HG02642 (cell line): ENCODE data around the gene FSIP1.

Experiments used
- ATAC-seq: cut with Tn5 transposase; IDR thresholded peaks from one replicate; pipeline ENCODE4 v1.9.1; 2021; ENCODE audit warnings: mild to moderate bottlenecking; ENCODE audit not compliant: unreplicated experiment, poor library complexity

Gene FSIP1

DNA sequence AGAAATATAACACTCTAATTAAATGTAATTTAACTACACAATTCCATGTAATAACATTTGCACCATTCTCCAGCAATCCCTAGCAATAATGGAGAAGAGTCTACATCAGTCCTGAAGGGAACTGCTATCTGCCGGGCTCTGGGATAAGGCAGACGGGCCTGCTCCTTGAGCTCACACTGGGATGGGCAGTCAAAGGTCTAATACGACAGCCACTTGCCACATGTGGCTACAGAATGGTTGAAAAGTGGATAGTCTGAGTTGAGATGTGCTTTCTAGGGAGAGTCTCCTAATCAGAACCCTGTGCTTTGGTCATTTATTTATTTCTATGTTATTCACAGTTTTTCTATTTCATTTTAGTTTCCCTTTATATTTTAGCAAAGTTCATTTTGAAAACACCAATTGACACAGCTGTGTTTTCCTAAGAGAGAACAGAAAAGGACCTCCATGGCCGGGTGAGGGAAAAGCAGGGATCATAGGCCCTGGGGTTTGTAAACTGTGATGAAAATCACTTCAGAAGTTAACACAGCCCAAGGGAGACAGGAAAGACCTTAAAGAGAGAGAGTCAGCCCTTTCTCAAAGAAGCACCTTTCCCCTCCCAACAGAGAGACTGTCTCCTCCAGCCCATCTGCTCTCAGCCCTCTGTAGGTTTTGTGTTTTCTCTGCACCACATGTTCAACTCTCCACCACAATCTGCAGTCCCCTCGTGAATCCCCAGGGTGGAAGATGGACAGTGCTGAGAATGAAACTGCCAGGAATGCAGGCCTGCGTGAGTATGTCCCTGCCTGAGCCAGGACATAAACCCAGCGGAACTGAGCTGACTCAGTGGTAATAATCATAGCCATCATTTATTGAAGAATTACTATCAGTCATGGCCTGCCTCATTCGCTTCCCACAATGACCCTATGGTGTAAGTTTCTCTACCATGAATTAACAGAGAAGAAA lies 11.6 kb downstream of the FSIP1 start:
- ATAC-seq = no peak

GRCh38 chr15:39767921-39768320 lies 14.7 kb downstream of the FSIP1 start:
- no peak for ATAC-seq

DNA sequence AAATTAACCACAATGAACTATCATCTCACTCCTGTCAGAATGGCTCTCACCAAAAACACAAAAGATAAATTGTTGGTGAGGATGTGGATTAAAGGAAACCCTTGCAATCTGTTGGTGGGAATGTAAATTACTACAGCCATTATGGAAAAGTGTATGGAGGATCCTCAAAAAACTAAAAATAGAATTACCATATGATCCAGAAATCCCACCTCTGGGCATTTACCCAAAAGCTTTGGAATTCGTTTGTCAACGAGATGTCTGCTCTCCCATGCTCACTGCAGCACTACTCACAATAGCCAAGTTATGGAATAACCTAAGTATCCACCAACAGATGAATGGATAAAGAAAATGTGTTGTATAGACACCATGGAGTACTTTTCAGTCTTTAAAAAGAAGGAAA lies 21.6 kb downstream of the FSIP1 start:
- no peak for ATAC-seq

GRCh38 chr15:39756806-39757522 lies 25.7 kb downstream of the FSIP1 start:
- no peak for ATAC-seq

DNA sequence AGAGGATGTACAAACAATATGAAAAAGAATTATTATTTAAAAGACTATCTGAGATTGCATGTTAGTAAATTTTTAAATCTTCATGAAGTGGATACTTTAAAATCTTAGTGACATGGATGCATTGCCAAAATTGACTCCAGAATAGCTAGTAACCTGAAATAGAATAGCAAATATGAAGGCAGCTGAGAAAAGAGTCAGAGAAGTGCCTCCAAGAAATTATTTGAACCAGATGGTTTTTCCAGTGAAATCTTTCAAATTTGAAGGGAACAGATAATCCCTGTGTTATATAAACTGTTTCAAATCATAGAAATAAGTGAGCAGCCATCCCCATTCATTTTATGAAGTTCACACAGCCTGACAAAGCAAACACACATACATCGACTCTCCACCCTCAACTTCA lies 29.6 kb downstream of the FSIP1 start:
- ATAC-seq = no peak

GRCh38 chr15:39752246-39752645 lies 30.4 kb downstream of the FSIP1 start:
- no peak for ATAC-seq

DNA sequence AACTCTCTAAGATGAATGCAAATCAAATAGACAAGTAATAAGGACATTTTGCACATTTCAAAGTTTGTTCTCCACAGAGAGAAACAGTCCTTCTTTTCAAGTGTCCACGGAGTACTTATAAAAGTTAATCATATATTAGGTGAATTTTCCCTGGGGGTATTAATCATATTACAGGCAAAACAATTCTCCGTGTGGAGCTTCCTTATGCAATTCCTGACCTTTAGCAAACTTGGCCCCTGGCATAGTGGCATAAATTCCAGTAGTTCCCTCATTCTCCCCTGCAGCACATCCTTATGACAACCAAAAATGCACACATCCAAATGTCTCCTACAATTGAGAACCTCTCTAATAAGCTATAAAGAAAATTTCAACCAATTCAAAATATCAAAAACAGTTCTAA lies 34.4 kb downstream of the FSIP1 start:
- ATAC-seq = no peak

GRCh38 chr15:39747326-39747725 lies 35.3 kb downstream of the FSIP1 start:
- no peak for ATAC-seq

GRCh38 chr15:39746714-39747276 lies 35.8 kb downstream of the FSIP1 start:
- ATAC-seq = no peak

DNA sequence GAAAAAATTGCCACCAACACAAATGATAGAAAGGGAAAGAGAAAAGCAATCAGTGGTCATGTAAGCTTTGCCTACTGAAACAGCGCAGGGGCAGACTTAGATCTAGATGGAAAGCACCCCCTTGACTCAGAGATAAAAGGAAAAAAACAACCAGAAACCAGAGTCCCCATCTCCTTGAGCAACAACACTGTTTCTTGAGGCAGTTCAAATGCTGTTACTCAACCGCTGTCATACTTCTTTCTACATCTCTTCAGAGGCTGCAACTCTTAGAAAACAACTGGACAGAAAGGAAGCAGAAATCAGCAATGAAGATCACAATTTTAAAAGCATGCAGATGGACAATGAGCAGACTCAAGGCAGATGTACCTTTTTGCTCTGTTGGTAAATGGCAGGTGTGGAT lies 36.5 kb downstream of the FSIP1 start:
- no peak for ATAC-seq

DNA sequence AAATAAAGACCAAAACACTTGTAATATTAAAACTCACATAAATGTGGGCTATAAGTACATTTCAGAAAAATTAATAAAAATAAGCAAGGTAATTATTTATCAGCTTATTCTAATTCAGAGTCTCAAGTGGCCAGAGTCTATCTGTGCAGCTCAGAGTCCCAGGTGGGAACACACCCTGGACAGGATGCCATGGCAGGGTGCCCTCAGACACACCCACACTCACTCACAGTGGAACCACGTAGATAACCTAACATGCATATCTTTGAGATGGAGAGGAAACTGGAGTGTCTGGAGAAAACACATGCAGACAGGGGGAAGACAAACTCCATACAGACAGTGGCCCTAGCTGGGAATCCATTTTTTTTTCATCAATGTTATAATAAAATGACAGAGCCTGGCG lies 37.2 kb downstream of the FSIP1 start:
- no peak for ATAC-seq

DNA sequence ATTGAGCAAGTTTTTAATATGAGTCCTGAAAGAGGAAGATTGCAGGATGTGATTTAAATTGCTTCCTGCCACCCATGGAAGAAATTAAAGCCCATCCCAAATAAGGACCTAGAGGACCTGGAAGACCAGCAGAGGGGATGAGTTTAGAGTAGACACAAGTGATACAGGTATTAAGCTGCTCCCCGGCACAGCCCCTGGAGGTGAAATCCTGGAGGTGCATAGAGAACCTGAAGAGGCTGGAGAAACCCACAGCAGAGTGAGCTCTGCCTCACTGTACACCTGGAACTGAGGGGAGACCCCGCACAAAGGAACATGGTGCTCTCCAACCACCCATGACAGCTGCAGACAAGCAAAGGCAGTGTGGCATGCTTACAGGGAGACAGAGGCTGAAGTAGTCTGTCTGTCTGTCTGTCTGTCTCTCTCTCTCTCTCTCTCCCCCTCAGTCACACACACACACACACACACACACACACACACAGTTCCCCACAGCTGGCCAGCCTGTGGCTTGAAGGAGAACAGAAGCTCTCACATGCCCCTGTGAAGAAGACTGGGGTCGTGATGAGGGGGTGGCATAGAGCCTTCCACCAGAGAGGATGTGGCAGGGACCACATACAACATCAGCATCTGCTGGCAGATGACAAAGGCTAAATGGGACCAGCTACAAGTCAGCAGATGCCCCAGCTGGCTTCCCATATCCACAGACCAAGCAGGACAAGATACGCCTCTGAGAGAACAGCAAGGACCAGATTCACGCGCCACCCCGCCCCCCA lies 38.1 kb downstream of the FSIP1 start:
- ATAC-seq = no peak

- ATAC-seq = no peak
Measured at GRCh38 chr15:39743611-39744010, 39.0 kb downstream of the FSIP1 start.

DNA sequence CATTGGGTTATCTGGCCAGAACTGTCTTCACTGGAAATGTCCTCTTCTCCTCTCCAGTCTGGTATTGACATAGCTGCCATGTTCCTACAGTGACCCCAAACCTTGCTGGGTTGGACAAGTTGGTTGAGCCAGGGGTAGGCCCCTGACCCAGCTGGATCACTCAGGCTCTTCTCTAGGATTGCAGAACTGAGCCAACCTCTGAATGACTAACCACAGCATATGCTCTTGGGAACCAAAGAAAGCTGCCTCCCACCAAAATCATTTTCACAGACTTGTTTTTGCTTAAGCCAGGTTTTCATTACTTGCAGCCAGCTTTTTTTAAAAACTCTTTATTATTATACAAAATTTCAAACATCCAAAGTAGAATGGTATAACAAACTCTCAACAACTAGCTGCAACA lies 41.4 kb downstream of the FSIP1 start:
- ATAC-seq = no peak

GRCh38 chr15:39738998-39739397 lies 43.6 kb downstream of the FSIP1 start:
- ATAC-seq = no peak

DNA sequence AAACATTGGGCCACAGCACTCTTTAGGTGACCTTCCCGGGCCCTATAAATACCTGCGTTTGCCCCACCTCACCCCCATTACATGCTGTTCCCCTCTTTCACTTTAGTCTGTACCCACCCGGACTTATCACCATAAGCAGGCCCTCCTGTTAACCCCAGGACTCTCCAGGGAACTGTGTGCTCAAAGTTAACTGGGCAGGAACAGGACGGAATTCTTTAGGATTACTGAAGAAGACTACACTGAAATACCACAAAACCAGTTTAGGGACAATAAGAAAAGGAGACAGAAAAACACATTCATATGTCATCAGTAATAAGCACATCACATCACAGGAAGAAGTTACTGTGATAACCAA lies 45.5 kb downstream of the FSIP1 start:
- no peak for ATAC-seq

GRCh38 chr15:39736412-39737195 lies 46.0 kb downstream of the FSIP1 start:
- ATAC-seq = no peak

GRCh38 chr15:39735120-39735717 lies 47.4 kb downstream of the FSIP1 start:
- ATAC-seq = no peak

DNA sequence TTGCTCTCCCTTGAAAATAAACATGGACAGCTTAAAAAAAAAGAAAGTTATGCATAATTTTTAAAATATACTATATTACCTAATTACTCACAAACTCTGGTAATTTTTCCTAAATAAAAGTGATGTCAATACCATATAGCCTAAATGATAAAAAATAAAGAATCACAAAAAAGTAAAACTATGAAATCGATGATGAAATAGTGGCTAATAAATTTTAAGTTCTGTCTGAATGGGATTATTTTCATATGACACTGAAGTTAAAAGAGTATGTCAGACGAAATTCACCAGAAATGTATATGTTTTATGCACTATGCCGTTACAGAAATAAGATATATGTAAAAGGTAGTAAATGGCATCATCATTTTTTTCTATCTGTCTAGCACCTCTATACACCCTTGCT lies 51.4 kb downstream of the FSIP1 start:
- ATAC-seq = no peak

- ATAC-seq = no peak
Measured at GRCh38 chr15:39730552-39730951, 52.1 kb downstream of the FSIP1 start.
